H1 (cell line): ENCODE data around the gene ARMH2. TPM values are rescaled to one million over a fixed set of nuclear protein-coding genes. Genes with fewer than 3 reads are reported as not detected.

Experiments used
- CTCF ChIA-PET: fragments of 300-600 bp; sonication (Branson Sonifier 250); formaldehyde crosslinking; loops from one replicate; lab custom pipeline; 2021; ENCODE audit not compliant: partially characterized antibody; lab: Charles Lee
- POLR2A ChIA-PET: fragments of 300-600 bp; sonication (Branson Sonifier 250); formaldehyde crosslinking; loops from one replicate; lab custom pipeline; 2021; ENCODE audit warnings: inconsistent platforms; ENCODE audit not compliant: partially characterized antibody; lab: Charles Lee
- DNase-seq, 2 experiments: peaks; one replicate each; pipeline versions ENCODE4 v3.0.0 to v3.0.0-alpha.2; 2010 to 2022; ENCODE audit warnings: low spot score in 2 of 2, low read depth in 1 of 2, mixed read lengths in 1 of 2
- FAIRE-seq: peaks from 2 replicates; lab custom pipeline; 2011; peaks lifted over from hg19 to GRCh38; lab: Jason Lieb, UNC
- H2AFZ ChIP-seq: 2 replicates; pipeline ENCODE4 v1.8.1; 2012; ENCODE audit warnings: low read length, inconsistent platforms
- H2AK5ac ChIP-seq: 2 replicates; pipeline ENCODE4 v1.6.1; 2013; ENCODE audit warnings: low read depth, low read length
- H2BK120ac ChIP-seq: replicated peaks from 2 replicates; pipeline ENCODE3; 2013; ENCODE audit warnings: low read depth, low read length, inconsistent platforms
- H2BK12ac ChIP-seq: 2 replicates; pipeline ENCODE4 v1.6.1; 2013; ENCODE audit warnings: low read depth, low read length
- H2BK15ac ChIP-seq: 2 replicates; pipeline ENCODE4 v1.6.1; 2013; ENCODE audit warnings: low read length
- H2BK20ac ChIP-seq: 2 replicates; pipeline ENCODE4 v1.6.1; 2013; ENCODE audit warnings: low read length
- H2BK5ac ChIP-seq: 2 replicates; pipeline ENCODE4 v1.6.1; 2013; ENCODE audit warnings: low read depth, low read length
- H3K14ac ChIP-seq: 2 replicates; pipeline ENCODE4 v1.6.1; 2013; ENCODE audit warnings: inconsistent platforms; ENCODE audit not compliant: insufficient read length
- H3K18ac ChIP-seq: 2 replicates; pipeline ENCODE4 v1.6.1; 2013; ENCODE audit warnings: low read length; ENCODE audit errors: extremely low read depth
- H3K23ac ChIP-seq: 2 replicates; pipeline ENCODE4 v1.6.1; 2013; ENCODE audit warnings: inconsistent platforms; ENCODE audit not compliant: insufficient read length
- H3K23me2 ChIP-seq: 2 replicates; pipeline ENCODE4 v1.6.1; 2013; ENCODE audit warnings: low read depth, low read length
- H3K27ac ChIP-seq: 2 replicates; pipeline ENCODE4 v1.6.1; 2011; ENCODE audit warnings: low read depth, low read length, inconsistent platforms
- H3K27me3 ChIP-seq, 4 experiments: replicated peaks in 1 of 4; 1 replicate in 1 of 4; 2 replicates in 3 of 4; pipeline versions ENCODE4 v1.6.1 to v1.8.1; 2011 to 2013; ENCODE audit warnings: low read length in 3 of 4, mild to moderate bottlenecking in 3 of 4, inconsistent platforms in 2 of 4, mixed read lengths in 2 of 4, moderate library complexity in 1 of 4; ENCODE audit not compliant: control insufficient read depth in 3 of 4, insufficient read depth in 3 of 4; ENCODE audit errors: extremely low read depth in 1 of 4
- H3K36me3 ChIP-seq, 4 experiments: 2 replicates each; pipeline versions ENCODE4 v1.6.1 to v1.8.1; 2011 to 2013; ENCODE audit warnings: mild to moderate bottlenecking in 4 of 4, low read length in 3 of 4, moderate library complexity in 2 of 4, control low read depth in 1 of 4, inconsistent platforms in 1 of 4; ENCODE audit not compliant: insufficient read depth in 4 of 4, control insufficient read depth in 2 of 4
- H3K4ac ChIP-seq: replicated peaks from 2 replicates; pipeline ENCODE3; 2013; ENCODE audit warnings: low read length, low read depth, mixed read lengths, inconsistent platforms; ENCODE audit not compliant: insufficient read length
- H3K4me1 ChIP-seq, 4 experiments: replicated peaks in 1 of 4; 1 replicate in 1 of 4; 2 replicates in 3 of 4; pipeline versions ENCODE4 v1.6.1 to v1.8.1; 2011 to 2013; ENCODE audit warnings: low read length in 3 of 4, inconsistent platforms in 2 of 4, mixed read lengths in 1 of 4; ENCODE audit not compliant: insufficient read depth in 4 of 4, control insufficient read depth in 3 of 4
- H3K4me2 ChIP-seq, 2 experiments: 2 replicates each; pipeline versions ENCODE4 v1.6.1 to v1.8.1; 2011 to 2013; ENCODE audit warnings: low read depth in 2 of 2, low read length in 2 of 2, control low read depth in 1 of 2, inconsistent platforms in 1 of 2, mild to moderate bottlenecking in 1 of 2; ENCODE audit not compliant: insufficient read depth in 1 of 2
- H3K4me3 ChIP-seq, 4 experiments: fragments of 200-600, 300-600 bp in 1 of 4; sonication (generic), shearing (Covaris generic), sonication (Bioruptor Twin) in 1 of 4; 2 replicates each; pipeline versions ENCODE4 v1.5.1 to v1.8.1; 2011 to 2016; ENCODE audit warnings: low read length in 4 of 4, low read depth in 3 of 4, control low read depth in 2 of 4, inconsistent platforms in 2 of 4, mild to moderate bottlenecking in 2 of 4, mixed read lengths in 1 of 4, moderate library complexity in 1 of 4; ENCODE audit not compliant: insufficient read depth in 2 of 4; ENCODE audit errors: extremely low read depth in 1 of 4
- H3K56ac ChIP-seq: replicated peaks from 2 replicates; pipeline ENCODE3; 2013; ENCODE audit warnings: low read depth, mild to moderate bottlenecking, mixed read lengths, low read length, inconsistent platforms; ENCODE audit not compliant: insufficient read length
- H3K79me1 ChIP-seq: 2 replicates; pipeline ENCODE4 v1.6.1; 2013; ENCODE audit warnings: low read depth, low read length, control low read depth
- H3K79me2 ChIP-seq, 2 experiments: 2 replicates each; pipeline versions ENCODE4 v1.6.1 to v1.8.1; 2012 to 2013; ENCODE audit warnings: low read length in 2 of 2, mild to moderate bottlenecking in 2 of 2, inconsistent platforms in 1 of 2; ENCODE audit not compliant: insufficient read depth in 2 of 2, control insufficient read depth in 1 of 2
- H3K9ac ChIP-seq, 4 experiments: replicated peaks in 1 of 4; 1 replicate in 1 of 4; 2 replicates in 3 of 4; pipeline versions ENCODE4 v1.6.1 to v1.8.1; 2011 to 2013; ENCODE audit warnings: low read depth in 3 of 4, low read length in 3 of 4, control low read depth in 2 of 4, mild to moderate bottlenecking in 2 of 4, moderate library complexity in 2 of 4, inconsistent platforms in 1 of 4; ENCODE audit errors: extremely low read depth in 1 of 4
- H3K9me3 ChIP-seq, 2 experiments: 2 replicates each; pipeline versions ENCODE4 v1.6.1 to v1.8.1; 2012 to 2013; ENCODE audit warnings: mild to moderate bottlenecking in 2 of 2, moderate library complexity in 2 of 2, control low read depth in 1 of 2, inconsistent platforms in 1 of 2, low read depth in 1 of 2, low read length in 1 of 2, mixed read lengths in 1 of 2; ENCODE audit not compliant: insufficient read depth in 2 of 2
- H4K20me1 ChIP-seq, 2 experiments: replicated peaks in 1 of 2; 2 replicates each; pipeline versions ENCODE3 to v1.8.1; 2011 to 2013; ENCODE audit warnings: inconsistent platforms in 2 of 2, low read length in 2 of 2, mild to moderate bottlenecking in 1 of 2; ENCODE audit not compliant: insufficient read depth in 2 of 2, control insufficient read depth in 1 of 2
- H4K5ac ChIP-seq: 2 replicates; pipeline ENCODE4 v1.6.1; 2013; ENCODE audit warnings: low read length, low read depth, mixed read lengths, inconsistent platforms; ENCODE audit not compliant: insufficient read length
- H4K8ac ChIP-seq: 2 replicates; pipeline ENCODE4 v1.8.0; 2013; ENCODE audit warnings: mild to moderate bottlenecking, moderate library complexity, low read length, inconsistent platforms; ENCODE audit not compliant: insufficient read depth; ENCODE audit errors: extremely low read depth
- H4K91ac ChIP-seq: replicated peaks from 2 replicates; pipeline ENCODE3; 2013; ENCODE audit warnings: low read length, mixed read lengths, inconsistent platforms; ENCODE audit not compliant: insufficient read length
- BACH1 ChIP-seq: IDR thresholded peaks from 2 replicates; pipeline ENCODE4 v1.6.1; 2012; ENCODE audit warnings: low read length, improper control_type of control experiment
- MAFK ChIP-seq: IDR thresholded peaks from 2 replicates; pipeline ENCODE4 v1.6.1; 2012; ENCODE audit warnings: low read depth, mild to moderate bottlenecking, improper control_type of control experiment, low read length
- TBP ChIP-seq: IDR thresholded peaks from 2 replicates; pipeline ENCODE4 v1.6.1; 2011; ENCODE audit warnings: low read depth, low read length, improper control_type of control experiment
- YY1 ChIP-seq: IDR thresholded peaks from 2 replicates; pipeline ENCODE4 v1.6.1; 2011; ENCODE audit warnings: low read depth, mild to moderate bottlenecking, low read length
- WGBS, 2 experiments: shearing (Covaris generic) in 1 of 2; methylation state at CpG; one replicate each; pipeline versions ENCODE4 v1.1.6 to v1.1.7; 2013 to 2015; ENCODE audit warnings: low lambda C conversion rate in 2 of 2, mixed read lengths in 2 of 2, inconsistent platforms in 1 of 2, low coverage in 1 of 2, missing lambda C conversion rate in 1 of 2; ENCODE audit not compliant: insufficient replicate concordance in 2 of 2, insufficient coverage in 1 of 2, insufficient read length in 1 of 2; ENCODE audit errors: extremely low coverage in 1 of 2, missing lambda C conversion rate in 1 of 2; 5-methylcytosine and 5-hydroxymethylcytosine counted together
- polyA plus RNA-seq, 7 experiments: library from polyadenylated mRNA; depleted of rRNA in 3 of 7; stranded (reverse) in 5 of 7; unstranded in 2 of 7; fragments of >200 nt in 5 of 7; fragments of 200-250 nt in 2 of 7; gene quantifications; 1 replicate in 5 of 7; 2 replicates in 1 of 7; 4 replicates in 1 of 7; pipeline versions ENCODE4 v1.2.1 to v1.2.3, GENCODE V29; 2011 to 2013; ENCODE audit warnings: missing spikeins in 2 of 7, mixed read lengths in 2 of 7
- total RNA-seq: library from RNA; stranded (reverse); fragmentation: NEBNext Ultra II Directional; extraction: Animal tissue kit (Norgen Biotek cat#: 25700); gene quantifications from 2 replicates; pipeline ENCODE4 v1.2.1, GENCODE V29; 2021

The ARMH2 gene
- total and polyA plus RNA-seq, 2 of the 8 experiments (the other 6 are each of a cell fraction or from before 2014, with no cell fraction given), result not detected

GRCh38 chr6:24821860-24822444 is 23.2 kb upstream of the ARMH2 start:
- no peak overlapping the region for H3K14ac ChIP-seq
- H3K79me1 ChIP-seq, result no peaks in the 10 kb centered on the region
- H2BK5ac ChIP-seq, result no peak overlapping the region
- no peak overlapping the region for H3K9ac ChIP-seq
- ChIA-PET CTCF (interaction anchor here (0.9 to 1.2 kb wide), 3 partner anchors 34 to 206 kb away, joined by 3 read pairs; no protein-coding TSS in a partner anchor), POLR2A (no interaction called here)
- peak; percentile 57 for TF ChIP-seq BACH1
- TF ChIP-seq YY1, result no peak
- peak; percentile 32; the same call in 1 of the 2 replicates for TF ChIP-seq MAFK
- TF ChIP-seq TBP, result no peak
- H2AK5ac ChIP-seq, result no peak overlapping the region
- H2BK15ac ChIP-seq, result no peak overlapping the region
- H2AFZ ChIP-seq, result no peak overlapping the region
- no peak overlapping the region for H3K27ac ChIP-seq
- H3K4me2 ChIP-seq, result no peak overlapping the region
- H2BK120ac ChIP-seq, result no peak overlapping the region
- no peaks in the 10 kb centered on the region for H3K9me3 ChIP-seq
- no peak overlapping the region for H2BK12ac ChIP-seq
- H4K91ac ChIP-seq, result no peak overlapping the region
- no peak overlapping the region for H3K23ac ChIP-seq
- no peaks in the 10 kb centered on the region for H3K23me2 ChIP-seq
- H4K5ac ChIP-seq, result no peak overlapping the region
- 88% methylated on average over 3 of the region's 3 CpGs; no CpG with 5 or more reads in 1 of the 2 experiments for WGBS, 2 experiments
- peaks cover 0 to 2% (median under 1%) of the 10 kb centered on the region in 4 experiments; a peak in 3 of 8 replicates for H3K36me3 ChIP-seq
- no peak for FAIRE-seq
- H3K56ac ChIP-seq, result no peak overlapping the region
- H3K4me1 ChIP-seq, result 0 out of 7 replicates have a peak, but pooled peaks cover 0 to under 1% (median 0%) of the 10 kb centered on the region in 4 experiments
- H4K8ac ChIP-seq, result no peak overlapping the region
- H3K18ac ChIP-seq, result no peak overlapping the region
- H3K4ac ChIP-seq, result no peak overlapping the region
- no peaks in the 10 kb centered on the region for H4K20me1 ChIP-seq
- no peaks in the 10 kb centered on the region for H3K79me2 ChIP-seq
- H3K27me3 ChIP-seq, result no peaks in the 10 kb centered on the region
- DNase-seq, result no peak
- H2BK20ac ChIP-seq, result no peak overlapping the region
- no peak overlapping the region for H3K4me3 ChIP-seq
